CD1c-positive myeloid dendritic cell (primary cell): Measurements from ENCODE around the gene ARHGEF40.

Experiments used
- DNase-seq: peaks from one replicate; pipeline ENCODE4 v3.0.0-alpha.2; 2016; ENCODE audit errors: extremely low spot score

ARHGEF40 gene

GRCh38 chr14:21070083-21070609, at the start of gene ARHGEF40:
ARHGEF40 (plus strand) TSS chr14:21070304; CDS start chr14:21070397, 93 bp downstream.
- peak; percentile 60 for DNase-seq

- no peak for DNase-seq
Measured at GRCh38 chr14:21020977-21021545, 49.0 kb upstream of the ARHGEF40 start.

- no peak for DNase-seq
Measured at GRCh38 chr14:21022686-21023085, 47.4 kb upstream of the ARHGEF40 start.

- DNase-seq: peak; percentile 76
Measured at GRCh38 chr14:21023174-21023573, 46.9 kb upstream of the ARHGEF40 start.

- DNase-seq: no peak
Measured at GRCh38 chr14:21023817-21024584, 46.1 kb upstream of the ARHGEF40 start.

GRCh38 chr14:21024585-21025370, 45.3 kb upstream of the ARHGEF40 start, which contains the start of gene NDRG2:
NDRG2 (minus strand) TSS chr14:21025061; CDS start chr14:21023315, 1,746 bp downstream.
- peak; percentile 51 for DNase-seq

GRCh38 chr14:21025371-21026273, 44.5 kb upstream of the ARHGEF40 start:
- no peak for DNase-seq

GRCh38 chr14:21026274-21026987, 43.7 kb upstream of the ARHGEF40 start:
- DNase-seq: no peak

GRCh38 chr14:21026988-21027315, 43.2 kb upstream of the ARHGEF40 start:
- no peak for DNase-seq

GRCh38 chr14:21029917-21030316, 40.2 kb upstream of the ARHGEF40 start, which contains the start of gene TPPP2:
TPPP2 (plus strand) TSS chr14:21030217; CDS start chr14:21030582, 365 bp downstream.
- DNase-seq: no peak

- no peak for DNase-seq
Measured at GRCh38 chr14:21030531-21030930, 39.6 kb upstream of the ARHGEF40 start.

- DNase-seq: peak; percentile 71
Measured at GRCh38 chr14:21032326-21033132, 37.6 kb upstream of the ARHGEF40 start.

GRCh38 chr14:21033133-21033698, 36.9 kb upstream of the ARHGEF40 start:
- peak; percentile 81 for DNase-seq

- no peak for DNase-seq
Measured at GRCh38 chr14:21034707-21035106, 35.4 kb upstream of the ARHGEF40 start, which contains the start of gene RNASE13. RNASE13 (minus strand) TSS chr14:21034807; CDS start chr14:21034288, 519 bp downstream.

- peak; percentile 56 for DNase-seq
Measured at GRCh38 chr14:21036751-21037150, 33.4 kb upstream of the ARHGEF40 start.

GRCh38 chr14:21037156-21037555, 32.9 kb upstream of the ARHGEF40 start:
- DNase-seq: peak; percentile 14

- no peak for DNase-seq
Measured at GRCh38 chr14:21038441-21039422, 31.4 kb upstream of the ARHGEF40 start.
